GM23248 (cell line): ENCODE data around the gene ZBTB48.
"Not testable (repeated sequence)": the region's sequence is repeated elsewhere in the genome, so short reads cannot be mapped to it uniquely, and the experiment has no call there.

Source experiments
- EZH2 ChIP-seq: fragments of 200-600 bp; sonication (generic); IDR thresholded peaks from 2 replicates; pipeline ENCODE4 v1.6.1; 2018; ENCODE audit warnings: antibody characterized with exemption, mild to moderate bottlenecking; ENCODE audit not compliant: insufficient read depth, poor library complexity, severe bottlenecking
- EZH2phosphoT487 ChIP-seq: fragments of 200-600 bp; sonication (generic); IDR thresholded peaks from 2 replicates; pipeline ENCODE4 v1.6.1; 2018; ENCODE audit warnings: antibody characterized with exemption, moderate library complexity, mild to moderate bottlenecking, low read depth; ENCODE audit not compliant: insufficient read depth

DNA sequence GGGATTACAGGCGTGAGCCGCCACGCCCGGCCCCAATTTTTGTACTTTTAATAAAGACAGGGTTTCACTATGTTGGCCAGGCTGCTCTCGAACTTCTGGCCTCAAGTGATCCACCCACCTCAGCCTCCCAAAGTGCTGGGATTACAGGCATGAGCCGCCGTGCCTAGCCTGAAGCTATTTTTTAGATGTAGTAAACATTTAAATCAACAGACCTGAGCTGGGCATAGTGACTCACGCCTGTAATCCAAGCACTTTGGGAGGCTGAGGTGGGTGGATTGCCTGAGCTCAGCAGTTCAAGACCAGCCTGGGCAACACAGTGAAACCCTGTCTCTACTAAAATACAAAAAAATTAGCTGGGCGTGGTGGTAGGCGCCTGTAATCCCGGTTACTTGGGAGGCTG lies 20.6 kb upstream of the ZBTB48 start:
- TF ChIP-seq EZH2phosphoT487, EZH2: not testable (repeated sequence)
